Nephron progenitor cell (in vitro differentiated cells): Measurements from ENCODE around the gene OTUD1.

Source experiments
- DNase-seq: peaks from one replicate; pipeline ENCODE4 v3.0.0; 2021
- H3K27ac Mint-ChIP-seq: 2 replicates; pipeline ENCODE4 v1.8.0; 2021; ENCODE audit warnings: mild to moderate bottlenecking, moderate library complexity, mixed read lengths
- H3K27me3 Mint-ChIP-seq: 2 replicates; pipeline ENCODE4 v1.8.0; 2021; ENCODE audit warnings: mild to moderate bottlenecking, low read depth, mixed read lengths; ENCODE audit not compliant: poor library complexity
- H3K36me3 Mint-ChIP-seq: 2 replicates; pipeline ENCODE4 v1.8.0; 2021; ENCODE audit warnings: low read depth, mixed read lengths
- H3K4me1 Mint-ChIP-seq: 2 replicates; pipeline ENCODE4 v1.8.0; 2021; ENCODE audit warnings: mixed read lengths
- H3K4me3 Mint-ChIP-seq: 2 replicates; pipeline ENCODE4 v1.8.0; 2021; ENCODE audit warnings: mild to moderate bottlenecking, moderate library complexity, mixed read lengths
- H3K9me3 Mint-ChIP-seq: 2 replicates; pipeline ENCODE4 v1.8.0; 2021; ENCODE audit warnings: mild to moderate bottlenecking, moderate library complexity, mixed read lengths
- CTCF ChIP-seq: fragments of 200-600 bp; sonication (generic); IDR thresholded peaks from 2 replicates; pipeline ENCODE4 v1.5.0; 2021; ENCODE audit warnings: antibody characterized with exemption

OTUD1 gene

GRCh38 chr10:23474626-23475025, 35.8 kb downstream of the OTUD1 start:
- H3K4me3 Mint-ChIP-seq = no peak overlapping the region
- no peak for DNase-seq

GRCh38 chr10:23478570-23478969, 39.7 kb downstream of the OTUD1 start:
- no peak overlapping the region for H3K4me3 Mint-ChIP-seq
- no peak for TF ChIP-seq CTCF
- DNase-seq = no peak
- H3K27me3 Mint-ChIP-seq = peaks cover 13% of the 10 kb centered on the region
- no peaks in the 10 kb centered on the region for H3K9me3 Mint-ChIP-seq
- peaks cover 4% of the 10 kb centered on the region for H3K4me1 Mint-ChIP-seq
- no peak overlapping the region for H3K27ac Mint-ChIP-seq
- H3K36me3 Mint-ChIP-seq = no peaks in the 10 kb centered on the region

More at GRCh38 chr10:23474626-23475025, 35.8 kb downstream of the OTUD1 start:
- H3K4me1 Mint-ChIP-seq = peaks cover 10% of the 10 kb centered on the region
- H3K27ac Mint-ChIP-seq = no peak overlapping the region
- no peaks in the 10 kb centered on the region for H3K36me3 Mint-ChIP-seq
- peaks cover 17% of the 10 kb centered on the region for H3K27me3 Mint-ChIP-seq
- no peaks in the 10 kb centered on the region for H3K9me3 Mint-ChIP-seq
- no peak for TF ChIP-seq CTCF

GRCh38 chr10:23479798-23480473, 41.1 kb downstream of the OTUD1 start:
- DNase-seq = no peak
- Mint-ChIP-seq H3K4me1 (peaks cover 4% of the 10 kb centered on the region), H3K4me3 (no peak overlapping the region), H3K27ac (no peak overlapping the region), H3K36me3 (no peaks in the 10 kb centered on the region), H3K9me3 (no peaks in the 10 kb centered on the region), H3K27me3 (peaks cover 10% of the 10 kb centered on the region)
- TF ChIP-seq CTCF = no peak

GRCh38 chr10:23481363-23481961, 42.6 kb downstream of the OTUD1 start:
- no peak overlapping the region for H3K4me3 Mint-ChIP-seq
- H3K27me3 Mint-ChIP-seq = peaks cover 14% of the 10 kb centered on the region
- no peak for DNase-seq
- no peak for TF ChIP-seq CTCF
- H3K27ac Mint-ChIP-seq = no peak overlapping the region
- no peaks in the 10 kb centered on the region for H3K9me3 Mint-ChIP-seq
- no peaks in the 10 kb centered on the region for H3K4me1 Mint-ChIP-seq
- H3K36me3 Mint-ChIP-seq = no peaks in the 10 kb centered on the region

- Mint-ChIP-seq H3K9me3 (peaks cover 4% of the 10 kb centered on the region), H3K4me1 (no peaks in the 10 kb centered on the region)
- no peak for TF ChIP-seq CTCF
These were observed 51.2 kb downstream of the OTUD1 start for GRCh38 chr10:23490115-23490514.

More at GRCh38 chr10:23490115-23490514, 51.2 kb downstream of the OTUD1 start:
- H3K27ac Mint-ChIP-seq = no peak overlapping the region
- H3K36me3 Mint-ChIP-seq = no peaks in the 10 kb centered on the region
- DNase-seq = no peak
- no peak overlapping the region for H3K4me3 Mint-ChIP-seq
- H3K27me3 Mint-ChIP-seq = peaks cover 23% of the 10 kb centered on the region
